Uterus (tissue), 4 donors: ENCODE results near the gene CD48. TPM values are rescaled to one million over a fixed set of nuclear protein-coding genes. Genes with fewer than 3 reads are reported as not detected.
"Not testable (repeated sequence)": the region's sequence is repeated elsewhere in the genome, so short reads cannot be mapped to it uniquely, and the experiment has no call there.

Experiments used
- DNase-seq, 2 donors: peaks; one replicate each; pipeline ENCODE4 v3.0.0-alpha.2; 2019 to 2020
- H3K27ac ChIP-seq, 2 donors: fragments of 200-600 bp; sonication (generic); 1 replicate in 1 of 2; 2 replicates in 1 of 2; pipeline ENCODE4 v1.5.1; 2016 to 2018
- H3K27me3 ChIP-seq, 2 donors: fragments of 200-600 bp; sonication (generic); one replicate each; pipeline ENCODE4 v1.5.1; 2018 to 2019; ENCODE audit warnings: control low read depth in 1 of 2
- H3K36me3 ChIP-seq, 2 donors: fragments of 200-600 bp; sonication (generic); one replicate each; pipeline ENCODE4 v1.5.1; 2019; ENCODE audit warnings: control low read depth in 1 of 2
- H3K4me1 ChIP-seq, 2 donors: fragments of 200-600 bp; sonication (generic); one replicate each; pipeline ENCODE4 v1.5.1; 2018 to 2019; ENCODE audit warnings: control low read depth in 1 of 2
- H3K4me3 ChIP-seq, 2 donors: fragments of 200-600 bp; sonication (generic); 1 replicate in 1 of 2; 2 replicates in 1 of 2; pipeline ENCODE4 v1.5.1; 2018 to 2019; ENCODE audit warnings: mild to moderate bottlenecking in 1 of 2
- H3K9me3 ChIP-seq, 2 donors: fragments of 200-600 bp; sonication (generic); one replicate each; pipeline ENCODE4 v1.5.1; 2019; ENCODE audit warnings: control low read depth in 1 of 2
- POLR2A ChIP-seq, 2 donors: fragments of 450-650 bp; IDR thresholded peaks; one replicate each; pipeline ENCODE4 v1.6.1; 2016; ENCODE audit warnings: antibody characterized with exemption in 2 of 2, mild to moderate bottlenecking in 1 of 2, moderate library complexity in 1 of 2
- intact Hi-C: fragments of 100-400 bp; cut with DNase I; formaldehyde crosslinking; loops from one replicate; pipeline ENCODE4 v1.15.1; 2023; ENCODE audit warnings: low total_unique reads
- total RNA-seq, 4 donors: library from RNA; depleted of rRNA in 3 of 4; stranded (reverse); fragments of >200 nt in 3 of 4; gene quantifications; one replicate each; pipeline versions ENCODE4 v1.1.0 to v1.2.4, GENCODE V29; 2014 to 2023
- TF ChIP-seq, protein P1 (sequence below), 4 experiments: fragments of 200-600 bp in 2 of 4; fragments of 450-650 bp in 2 of 4; sonication (generic) in 2 of 4; IDR thresholded peaks; one replicate each; pipeline ENCODE4 v1.5.1; 2016 to 2019; ENCODE audit warnings: antibody characterized with exemption in 4 of 4, mild to moderate bottlenecking in 2 of 4, moderate library complexity in 1 of 4
- donor health status: DM: yes; HTN: yes; CAD: no.

The CD48 gene
- total RNA-seq, 4 donors from 2014 or later, result 0.51 to 10.0 (median 2.6) TPM

DNA sequence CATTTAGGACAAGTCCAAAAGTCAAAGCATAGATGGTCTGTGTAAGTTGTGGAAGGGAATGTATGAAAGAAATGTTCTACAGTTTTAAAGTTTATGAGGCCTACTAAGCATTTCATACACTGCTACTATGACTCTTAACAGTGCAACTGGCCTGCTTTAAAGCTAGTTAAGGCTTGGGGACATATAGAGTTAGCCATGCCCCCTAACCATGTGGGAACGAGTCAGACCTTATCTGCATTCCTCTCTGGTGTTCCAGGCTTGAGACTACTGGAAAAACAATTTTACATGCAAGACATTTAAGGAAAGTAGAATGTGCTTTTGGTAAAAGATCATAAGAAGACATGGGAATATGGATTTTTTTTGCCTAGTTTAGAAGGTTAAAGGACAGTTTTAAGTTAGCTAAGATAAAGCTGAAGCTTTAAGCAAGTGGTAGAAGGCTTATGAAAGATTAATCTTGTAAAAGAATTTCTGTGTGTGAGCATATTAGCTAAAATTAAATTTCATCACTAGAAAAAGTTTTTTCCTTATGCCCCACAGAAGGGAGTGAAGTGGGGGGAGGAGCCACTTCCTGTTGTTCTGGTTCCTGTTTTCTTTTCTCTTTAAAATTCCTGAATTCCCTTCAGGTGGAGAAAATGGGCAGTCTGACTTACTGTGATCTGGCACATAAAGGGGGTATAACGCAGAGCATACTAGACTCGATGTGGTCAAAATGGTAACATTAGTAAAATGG, 8.9 kb upstream of the CD48 start:
- Histone ChIP-seq H3K27me3 (no peaks in the 10 kb centered on the region), H3K9me3 (no peaks in the 10 kb centered on the region), H3K4me3 (no peak overlapping the region), H3K36me3 (no peaks in the 10 kb centered on the region), H3K4me1 (no peaks in the 10 kb centered on the region), H3K27ac (no peak overlapping the region)
- TF ChIP-seq, protein P1, sequence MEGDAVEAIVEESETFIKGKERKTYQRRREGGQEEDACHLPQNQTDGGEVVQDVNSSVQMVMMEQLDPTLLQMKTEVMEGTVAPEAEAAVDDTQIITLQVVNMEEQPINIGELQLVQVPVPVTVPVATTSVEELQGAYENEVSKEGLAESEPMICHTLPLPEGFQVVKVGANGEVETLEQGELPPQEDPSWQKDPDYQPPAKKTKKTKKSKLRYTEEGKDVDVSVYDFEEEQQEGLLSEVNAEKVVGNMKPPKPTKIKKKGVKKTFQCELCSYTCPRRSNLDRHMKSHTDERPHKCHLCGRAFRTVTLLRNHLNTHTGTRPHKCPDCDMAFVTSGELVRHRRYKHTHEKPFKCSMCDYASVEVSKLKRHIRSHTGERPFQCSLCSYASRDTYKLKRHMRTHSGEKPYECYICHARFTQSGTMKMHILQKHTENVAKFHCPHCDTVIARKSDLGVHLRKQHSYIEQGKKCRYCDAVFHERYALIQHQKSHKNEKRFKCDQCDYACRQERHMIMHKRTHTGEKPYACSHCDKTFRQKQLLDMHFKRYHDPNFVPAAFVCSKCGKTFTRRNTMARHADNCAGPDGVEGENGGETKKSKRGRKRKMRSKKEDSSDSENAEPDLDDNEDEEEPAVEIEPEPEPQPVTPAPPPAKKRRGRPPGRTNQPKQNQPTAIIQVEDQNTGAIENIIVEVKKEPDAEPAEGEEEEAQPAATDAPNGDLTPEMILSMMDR (IDR thresholded peaks at IDR 0.05), result no peak
- no peak for TF ChIP-seq POLR2A (IDR thresholded peaks at IDR 0.05)
- no peak for DNase-seq
- intact Hi-C loops, result no loop called here

DNA sequence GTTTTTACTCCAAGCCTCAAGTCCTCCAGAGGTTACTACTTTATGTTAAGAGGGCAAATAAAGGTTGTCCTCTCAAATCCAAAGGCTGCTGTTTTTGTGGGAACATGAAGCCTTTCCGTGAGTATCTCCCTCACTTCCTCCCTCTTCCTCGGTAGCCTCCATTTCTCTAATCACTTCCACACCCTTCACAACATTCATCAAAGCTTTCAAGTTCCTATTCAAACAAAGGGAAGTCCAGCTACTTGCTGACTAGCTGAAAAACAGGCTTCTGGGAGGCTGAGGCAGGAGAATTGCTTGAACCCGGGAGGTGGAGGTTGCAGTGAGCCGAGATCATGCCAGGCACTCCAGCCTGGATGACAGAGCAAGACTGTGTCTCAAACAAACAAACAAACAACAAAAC, 6.6 kb upstream of the CD48 start:
- Histone ChIP-seq H3K27ac (no peak overlapping the region), H3K4me1 (no peaks in the 10 kb centered on the region), H3K4me3 (no peak overlapping the region), H3K27me3 (no peaks in the 10 kb centered on the region), H3K9me3 (no peaks in the 10 kb centered on the region), H3K36me3 (no peaks in the 10 kb centered on the region)
- TF ChIP-seq, protein P1 (IDR thresholded peaks at IDR 0.05), result no peak
- TF ChIP-seq POLR2A (IDR thresholded peaks at IDR 0.05), result no peak
- no peak for DNase-seq
- intact Hi-C loops, result no loop called here

DNA sequence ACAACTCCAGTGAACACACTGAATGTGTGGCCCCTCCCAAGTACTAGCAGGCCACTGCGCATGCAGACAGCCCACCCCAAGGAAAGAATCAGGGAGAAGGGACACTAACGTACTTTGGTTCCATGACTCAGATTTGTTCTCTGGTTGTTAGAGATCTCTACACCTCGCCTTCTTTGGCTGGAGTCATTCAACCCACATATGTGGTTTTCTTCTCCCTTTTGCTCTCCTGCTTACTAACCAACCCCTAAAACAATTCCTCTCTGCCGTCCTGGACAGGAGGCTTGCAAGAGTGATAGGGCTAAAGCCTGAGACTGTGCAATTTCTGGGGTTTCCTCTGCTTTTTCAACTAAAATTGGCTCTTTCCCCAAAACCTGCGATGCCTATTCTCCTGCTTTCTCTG, 5.7 kb upstream of the CD48 start:
- Histone ChIP-seq H3K4me1 (no peaks in the 10 kb centered on the region), H3K27me3 (no peaks in the 10 kb centered on the region), H3K9me3 (no peaks in the 10 kb centered on the region), H3K27ac (no peak overlapping the region), H3K36me3 (no peaks in the 10 kb centered on the region), H3K4me3 (no peak overlapping the region)
- no peak for DNase-seq
- intact Hi-C loops, result no loop called here
- TF ChIP-seq, protein P1 (IDR thresholded peaks at IDR 0.05), result no peak
- no peak for TF ChIP-seq POLR2A (IDR thresholded peaks at IDR 0.05)

DNA sequence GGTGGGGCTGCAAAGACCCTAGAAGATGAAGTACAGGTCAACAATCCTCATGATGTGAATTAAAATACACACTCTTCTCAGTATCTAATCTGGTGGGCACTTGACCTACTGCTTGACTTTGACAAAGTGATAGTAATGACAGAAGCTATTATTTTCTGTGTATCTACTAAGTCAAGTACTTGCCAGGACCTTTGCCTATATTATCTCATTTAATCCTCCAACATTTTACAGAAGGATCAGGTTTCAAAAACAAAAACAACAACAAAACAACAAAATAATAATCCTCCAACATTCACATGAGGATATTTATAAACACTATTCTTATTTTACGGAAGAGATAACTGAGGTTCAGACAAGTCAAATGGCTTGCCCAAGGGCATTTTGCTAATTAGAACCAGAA, 4.4 kb upstream of the CD48 start:
- H3K27ac ChIP-seq, result no peak overlapping the region
- H3K27me3 ChIP-seq, result no peaks in the 10 kb centered on the region
- intact Hi-C loops, result no loop called here
- no peaks in the 10 kb centered on the region for H3K9me3 ChIP-seq
- no peaks in the 10 kb centered on the region for H3K36me3 ChIP-seq
- TF ChIP-seq, protein P1 (IDR thresholded peaks at IDR 0.05), result no peak
- TF ChIP-seq POLR2A (IDR thresholded peaks at IDR 0.05), result no peak
- DNase-seq, result no peak
- H3K4me3 ChIP-seq, result no peak overlapping the region
- no peaks in the 10 kb centered on the region for H3K4me1 ChIP-seq

DNA sequence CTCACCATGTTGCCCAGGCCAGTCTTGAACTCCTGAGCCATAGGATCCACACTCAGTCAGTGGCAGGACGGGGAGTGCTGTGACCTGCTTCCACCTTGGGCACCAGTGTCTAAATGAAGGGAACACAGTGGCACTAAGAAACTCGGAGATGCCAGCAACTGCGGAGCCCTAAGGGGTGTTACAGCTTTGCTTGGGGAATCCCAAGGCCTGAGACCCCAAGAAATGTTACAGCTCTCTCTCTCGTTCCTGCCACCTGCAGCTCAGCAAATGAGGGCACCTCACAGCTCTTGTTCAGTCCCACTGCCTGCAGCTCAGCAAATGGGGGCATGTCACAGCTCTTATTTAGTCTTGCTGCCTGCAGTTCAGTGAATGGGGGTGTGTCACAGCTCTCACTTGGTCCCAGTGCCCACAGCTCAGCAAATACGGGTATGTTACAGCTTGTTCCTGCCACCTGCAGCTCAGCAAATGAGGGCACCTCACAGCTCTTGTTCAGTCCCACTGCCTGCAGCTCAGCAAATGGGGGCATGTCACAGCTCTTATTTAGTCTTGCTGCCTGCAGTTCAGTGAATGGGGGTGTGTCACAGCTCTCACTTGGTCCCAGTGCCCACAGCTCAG, 2.5 kb upstream of the CD48 start:
- H3K4me3 ChIP-seq, H3K27me3 ChIP-seq, intact Hi-C loops, H3K9me3 ChIP-seq, H3K27ac ChIP-seq, DNase-seq, H3K36me3 ChIP-seq, H3K4me1 ChIP-seq: not testable (repeated sequence)
